IMR-90 (cell line): ENCODE results near the gene IL17A. TPM values are rescaled to one million over a fixed set of nuclear protein-coding genes. Genes with fewer than 3 reads are reported as not detected.
A peak's percentile ranks its signal among the peaks of the same experiment; 100 is the strongest.

Experiments
- ATAC-seq: fragments of 200-7000 bp; cut with Tn5 transposase; 2 replicates; pipeline ENCODE4 v1.9.1; 2020; ENCODE audit warnings: low read depth, mild to moderate bottlenecking, moderate library complexity
- BruUV-seq: library from RNA; stranded (reverse); fragments of 400-500 nt; replicated peaks from 2 replicates; lab custom pipeline; 2021; lab: Mats Ljungman, UMichigan
- CTCF ChIA-PET: fragments of 300-600 bp; formaldehyde crosslinking; extraction: SDS; loops from one replicate; lab custom pipeline; 2021; ENCODE audit warnings: antibody characterized with exemption; lab: Yijun Ruan, JAX
- POLR2A ChIA-PET: fragments of 300-600 bp; sonication (Branson Sonifier 250); formaldehyde crosslinking; loops from one replicate; lab custom pipeline; 2022; ENCODE audit warnings: antibody characterized with exemption; ENCODE audit not compliant: unreplicated experiment; lab: Charles Lee
- DNase-seq: peaks from one replicate; pipeline ENCODE4 v3.0.0; 2013
- H2AFZ ChIP-seq: replicated peaks from 2 replicates; pipeline ENCODE3; 2013; ENCODE audit warnings: low read length, mild to moderate bottlenecking; ENCODE audit not compliant: poor library complexity
- H2AK5ac ChIP-seq: 2 replicates; pipeline ENCODE4 v1.6.1; 2013; ENCODE audit warnings: low read depth, low read length, inconsistent platforms
- H2AK9ac ChIP-seq: replicated peaks from 2 replicates; pipeline ENCODE3; 2013; ENCODE audit warnings: mild to moderate bottlenecking, low read depth, low read length, moderate library complexity; ENCODE audit not compliant: poor library complexity
- H2BK120ac ChIP-seq: 2 replicates; pipeline ENCODE4 v1.6.1; 2013; ENCODE audit warnings: low read depth, low read length, inconsistent platforms
- H2BK15ac ChIP-seq: 3 replicates; pipeline ENCODE4 v1.6.1; 2013; ENCODE audit warnings: low read depth, low read length, inconsistent platforms
- H2BK20ac ChIP-seq: 2 replicates; pipeline ENCODE4 v1.6.1; 2013; ENCODE audit warnings: low read depth, mild to moderate bottlenecking, inconsistent platforms, low read length, moderate library complexity
- H2BK5ac ChIP-seq: 2 replicates; pipeline ENCODE4 v1.6.1; 2013; ENCODE audit warnings: mild to moderate bottlenecking, low read depth, low read length, inconsistent platforms; ENCODE audit not compliant: poor library complexity, severe bottlenecking
- H3K14ac ChIP-seq: replicated peaks from 2 replicates; pipeline ENCODE4 v1.6.1; 2013; ENCODE audit warnings: low read depth, low read length, inconsistent platforms
- H3K18ac ChIP-seq: 2 replicates; pipeline ENCODE4 v1.6.1; 2013; ENCODE audit warnings: low read depth, low read length, control low read depth
- H3K23ac ChIP-seq: 2 replicates; pipeline ENCODE4 v1.6.1; 2013; ENCODE audit warnings: low read depth, low read length, inconsistent platforms
- H3K27ac ChIP-seq: 2 replicates; pipeline ENCODE4 v1.5.1; 2013; ENCODE audit warnings: mild to moderate bottlenecking, control low read depth, low read length; ENCODE audit not compliant: insufficient read depth
- H3K27me3 ChIP-seq: 2 replicates; pipeline ENCODE4 v1.6.1; 2013; ENCODE audit warnings: low read length; ENCODE audit not compliant: control insufficient read depth, insufficient read depth
- H3K36me3 ChIP-seq: 2 replicates; pipeline ENCODE4 v1.6.1; 2013; ENCODE audit warnings: low read length, mixed read lengths; ENCODE audit not compliant: control insufficient read depth, insufficient read depth
- H3K4ac ChIP-seq: 2 replicates; pipeline ENCODE4 v1.6.1; 2013; ENCODE audit warnings: low read depth, low read length, inconsistent platforms
- H3K4me1 ChIP-seq: 2 replicates; pipeline ENCODE4 v1.6.1; 2013; ENCODE audit warnings: low read length, mixed read lengths; ENCODE audit not compliant: control insufficient read depth, insufficient read depth
- H3K4me2 ChIP-seq: 2 replicates; pipeline ENCODE4 v1.6.1; 2013; ENCODE audit warnings: low read depth, mild to moderate bottlenecking, control low read depth, low read length, moderate library complexity
- H3K4me3 ChIP-seq: 2 replicates; pipeline ENCODE4 v1.5.1; 2013; ENCODE audit warnings: low read depth, mild to moderate bottlenecking, control low read depth, low read length, moderate library complexity; ENCODE audit not compliant: insufficient read depth
- H3K56ac ChIP-seq: 2 replicates; pipeline ENCODE4 v1.6.1; 2013; ENCODE audit warnings: low read length, inconsistent platforms; ENCODE audit not compliant: insufficient read depth; ENCODE audit errors: extremely low read depth
- H3K79me1 ChIP-seq, 2 experiments: 2 replicates each; pipeline ENCODE4 v1.6.1; 2013; ENCODE audit warnings: low read length in 2 of 2, inconsistent platforms in 1 of 2, low read depth in 1 of 2
- H3K9ac ChIP-seq: 2 replicates; pipeline ENCODE4 v1.6.1; 2013; ENCODE audit warnings: low read depth, low read length, control low read depth
- H3K9me1 ChIP-seq: 2 replicates; pipeline ENCODE4 v1.6.1; 2013; ENCODE audit warnings: low read length, inconsistent platforms; ENCODE audit not compliant: insufficient read depth
- H3K9me3 ChIP-seq: 2 replicates; pipeline ENCODE4 v1.6.1; 2013; ENCODE audit warnings: low read length; ENCODE audit not compliant: control insufficient read depth, insufficient read depth
- H4K20me1 ChIP-seq: 2 replicates; pipeline ENCODE4 v1.6.1; 2013; ENCODE audit warnings: low read length, inconsistent platforms; ENCODE audit not compliant: insufficient read depth
- H4K5ac ChIP-seq: 2 replicates; pipeline ENCODE4 v1.6.1; 2013; ENCODE audit warnings: mild to moderate bottlenecking, low read depth, low read length, control low read depth
- H4K8ac ChIP-seq, 2 experiments: 2 replicates each; pipeline ENCODE4 v1.6.1; 2013; ENCODE audit warnings: low read depth in 2 of 2, low read length in 2 of 2, control low read depth in 1 of 2, inconsistent platforms in 1 of 2
- H4K91ac ChIP-seq: 2 replicates; pipeline ENCODE4 v1.6.1; 2013; ENCODE audit warnings: low read depth, low read length, inconsistent platforms; ENCODE audit not compliant: insufficient read depth
- FOS ChIP-seq: fragments of 150-350 bp; IDR thresholded peaks from 2 replicates; pipeline ENCODE4 v1.6.1; 2016; ENCODE audit warnings: low read depth, low read length
- MAFK ChIP-seq: IDR thresholded peaks from 2 replicates; pipeline ENCODE4 v1.6.1; 2012; ENCODE audit warnings: low read depth, low read length, improper control_type of control experiment
- dilution Hi-C: fragments of 300-500 bp; cut with HindIII; formaldehyde crosslinking; loops from one replicate; pipeline ENCODE4 v1.14.3; 2018; ENCODE audit warnings: low sequenced_read_pairs; ENCODE audit not compliant: unreplicated experiment
- in situ Hi-C: fragments of 300-500 bp; cut with MboI; formaldehyde crosslinking; loops from 3 replicates; pipeline ENCODE4 v1.14.3; 2019; ENCODE audit warnings: low sequenced_read_pairs, inconsistent platforms, mixed read lengths
- intact Hi-C: fragments of 100-400 bp; cut with micrococcal nuclease; formaldehyde crosslinking; loops from 2 replicates; pipeline ENCODE4 v1.10.0; 2022
- polyA plus RNA-seq, 3 experiments: library from polyadenylated mRNA; depleted of rRNA; stranded (reverse); fragments of >200 nt; gene quantifications; 2 replicates each; pipeline ENCODE4 v1.2.3, GENCODE V29; 2012; ENCODE audit warnings: low replicate concordance in 1 of 3
- total RNA-seq: library from RNA; depleted of rRNA; stranded (reverse); fragments of >200 nt; gene quantifications from 2 replicates; pipeline ENCODE4 v1.2.3, GENCODE V29; 2012

The IL17A gene
- total and polyA plus RNA-seq, 2 of the 4 experiments (the other 2 are of a cell fraction) = not detected

DNA sequence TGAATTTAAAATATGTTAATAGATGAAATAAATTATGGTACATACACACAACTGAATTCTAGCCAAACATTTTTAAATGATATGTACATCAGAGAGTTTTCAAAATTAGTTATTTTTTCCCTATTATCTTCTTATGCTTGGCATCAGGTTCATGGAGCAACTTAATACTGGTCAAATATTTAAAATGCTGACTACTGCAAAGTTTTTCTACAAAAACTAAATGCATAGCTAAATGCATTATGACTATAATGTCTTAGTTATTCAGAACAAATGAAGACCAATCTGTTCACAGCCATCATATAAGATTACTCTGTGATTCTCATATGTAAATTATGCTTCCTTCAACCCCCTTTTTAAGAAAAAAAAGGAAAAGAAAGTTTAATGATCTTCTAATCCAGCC, 8.2 kb upstream of the IL17A start:
- H3K4me3 ChIP-seq = no peak overlapping the region
- ChIA-PET CTCF (no interaction called here), POLR2A (no interaction called here)
- H4K20me1 ChIP-seq = no peaks in the 10 kb centered on the region
- no peak overlapping the region for H2BK15ac ChIP-seq
- H3K9ac ChIP-seq = no peak overlapping the region
- no peak overlapping the region for H3K56ac ChIP-seq
- H3K18ac ChIP-seq = no peak overlapping the region
- H4K8ac ChIP-seq = no peak overlapping the region
- no peak overlapping the region for H2AFZ ChIP-seq
- H2AK9ac ChIP-seq = no peak overlapping the region
- no peak overlapping the region for H3K4me2 ChIP-seq
- H4K5ac ChIP-seq = no peak overlapping the region
- H3K14ac ChIP-seq = no peak overlapping the region
- ATAC-seq (no peak), DNase-seq (no peak)
- no peaks in the 10 kb centered on the region for H3K9me3 ChIP-seq
- H3K23ac ChIP-seq = no peak overlapping the region
- TF ChIP-seq FOS = no peak
- peak; percentile 47 for TF ChIP-seq MAFK
- no TSS peak for BruUV-seq
- no peak overlapping the region for H3K27ac ChIP-seq
- intact Hi-C loops (no loop called here), in situ Hi-C loops (no loop called here), dilution Hi-C loops (no loop called here)
- H2BK5ac ChIP-seq = no peak overlapping the region
- no peak overlapping the region for H2AK5ac ChIP-seq
- no peaks in the 10 kb centered on the region for H3K36me3 ChIP-seq
- no peak overlapping the region for H3K4ac ChIP-seq
- no peak overlapping the region for H2BK120ac ChIP-seq
- no peaks in the 10 kb centered on the region for H3K27me3 ChIP-seq
- no peaks in the 10 kb centered on the region for H3K4me1 ChIP-seq
- H3K79me1 ChIP-seq = no peaks in the 10 kb centered on the region
- no peak overlapping the region for H2BK20ac ChIP-seq
- H3K9me1 ChIP-seq = no peaks in the 10 kb centered on the region
- H4K91ac ChIP-seq = no peak overlapping the region
